GM19395 (cell line): ENCODE results near the gene TSNAX.
A peak's percentile ranks its signal among the peaks of the same experiment; 100 is the strongest.

Experiments
- ATAC-seq: cut with Tn5 transposase; IDR thresholded peaks from one replicate; pipeline ENCODE4 v1.9.1; 2021; ENCODE audit warnings: mild to moderate bottlenecking, moderate library complexity; ENCODE audit not compliant: unreplicated experiment

TSNAX gene

DNA sequence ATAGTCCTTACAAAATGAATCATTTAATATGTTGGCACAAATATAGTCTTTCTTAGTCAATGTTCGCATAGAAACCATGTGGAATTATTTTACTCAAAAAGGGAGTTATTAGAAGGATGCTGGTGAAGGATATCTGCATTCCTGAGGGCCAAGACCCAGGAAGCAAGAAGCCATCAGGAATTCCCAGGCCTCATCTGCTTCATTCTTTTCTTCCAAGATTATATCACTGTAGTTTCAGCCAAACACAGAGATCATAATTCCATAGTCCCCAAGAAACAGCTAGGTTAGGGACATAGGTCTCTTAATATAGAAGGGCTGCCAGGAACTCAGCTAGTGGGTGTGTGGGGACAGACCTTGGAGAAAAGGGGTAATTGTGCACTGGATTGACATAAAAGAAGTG is 69.5 kb downstream of the TSNAX start:
- no peak for ATAC-seq

DNA sequence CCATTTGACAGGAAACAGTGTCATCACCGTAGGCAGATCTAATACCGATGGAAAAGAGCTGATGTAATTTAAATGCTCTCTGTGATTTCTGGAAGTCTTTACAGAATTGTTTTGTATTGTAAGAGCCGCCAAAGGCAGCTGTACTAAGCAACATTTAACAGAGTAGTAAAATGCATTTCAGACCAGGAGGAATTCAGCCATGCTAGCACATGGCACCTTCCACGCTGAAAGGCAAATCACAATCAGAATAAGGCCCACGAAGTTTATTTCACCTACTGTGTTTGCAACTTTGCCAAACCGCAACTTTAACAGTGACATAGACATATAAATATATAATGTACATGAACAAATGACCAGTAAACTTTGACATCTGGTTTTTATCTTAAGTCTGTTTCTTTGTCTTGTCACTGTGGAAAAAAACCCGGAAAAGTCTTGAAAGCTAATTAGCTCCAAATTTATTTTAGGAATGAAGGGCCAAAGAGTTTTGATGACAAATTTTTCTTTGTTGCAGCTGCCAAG is 72.0 kb downstream of the TSNAX start:
- ATAC-seq: no peak

DNA sequence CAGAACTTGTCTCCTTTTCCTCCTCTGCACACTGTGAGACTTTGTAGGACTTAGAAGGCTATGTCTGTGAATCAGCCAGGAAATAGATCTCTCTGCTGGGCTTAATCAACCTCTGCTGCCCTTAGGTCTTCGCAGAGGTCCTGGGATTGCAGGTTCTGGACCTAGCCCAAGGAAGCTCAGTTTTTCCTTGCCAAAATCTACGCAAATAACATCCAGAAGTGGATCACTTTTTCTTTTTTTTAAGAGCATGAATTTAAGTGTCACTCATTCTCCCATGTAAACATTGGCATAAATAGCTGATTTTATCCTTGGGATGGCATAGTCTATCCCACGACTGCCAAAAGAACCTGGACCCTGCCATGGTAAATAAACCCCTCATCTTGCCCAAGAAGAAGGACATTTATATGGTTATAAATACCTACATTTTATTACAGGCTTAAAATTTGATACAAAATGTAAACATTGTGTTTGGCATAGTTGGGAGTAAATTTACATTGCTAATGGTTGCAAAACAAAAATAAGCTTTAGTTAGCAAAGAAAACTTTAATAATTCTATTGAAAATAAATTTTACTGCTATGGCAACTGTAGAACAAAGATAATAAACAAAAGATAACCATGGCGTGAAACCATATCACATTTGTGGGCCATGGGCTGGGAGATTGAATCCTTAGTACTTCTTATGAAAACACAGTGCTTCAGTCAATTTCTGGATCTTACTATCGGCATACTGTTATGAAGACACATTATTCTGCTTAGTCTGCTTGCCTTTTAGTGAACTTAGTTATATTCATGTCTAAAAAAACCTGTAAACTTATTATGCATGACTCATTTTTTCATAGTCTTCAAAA is 73.6 kb downstream of the TSNAX start:
- ATAC-seq: no peak

DNA sequence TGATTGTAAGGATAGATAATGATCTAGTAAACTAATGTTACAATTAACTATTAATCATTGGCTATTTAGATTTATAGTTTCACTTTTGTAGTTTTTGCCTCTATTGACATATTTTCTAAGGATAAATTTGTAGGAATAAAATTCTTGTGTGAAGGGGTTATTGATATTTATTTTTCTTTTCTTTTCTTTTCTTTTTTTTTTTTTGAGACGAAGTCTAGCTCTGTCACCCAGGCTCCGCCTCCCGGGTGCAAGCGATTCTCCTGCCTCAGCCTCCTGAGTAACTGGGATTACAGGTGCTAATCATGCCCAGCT is 74.2 kb downstream of the TSNAX start:
- no peak for ATAC-seq

DNA sequence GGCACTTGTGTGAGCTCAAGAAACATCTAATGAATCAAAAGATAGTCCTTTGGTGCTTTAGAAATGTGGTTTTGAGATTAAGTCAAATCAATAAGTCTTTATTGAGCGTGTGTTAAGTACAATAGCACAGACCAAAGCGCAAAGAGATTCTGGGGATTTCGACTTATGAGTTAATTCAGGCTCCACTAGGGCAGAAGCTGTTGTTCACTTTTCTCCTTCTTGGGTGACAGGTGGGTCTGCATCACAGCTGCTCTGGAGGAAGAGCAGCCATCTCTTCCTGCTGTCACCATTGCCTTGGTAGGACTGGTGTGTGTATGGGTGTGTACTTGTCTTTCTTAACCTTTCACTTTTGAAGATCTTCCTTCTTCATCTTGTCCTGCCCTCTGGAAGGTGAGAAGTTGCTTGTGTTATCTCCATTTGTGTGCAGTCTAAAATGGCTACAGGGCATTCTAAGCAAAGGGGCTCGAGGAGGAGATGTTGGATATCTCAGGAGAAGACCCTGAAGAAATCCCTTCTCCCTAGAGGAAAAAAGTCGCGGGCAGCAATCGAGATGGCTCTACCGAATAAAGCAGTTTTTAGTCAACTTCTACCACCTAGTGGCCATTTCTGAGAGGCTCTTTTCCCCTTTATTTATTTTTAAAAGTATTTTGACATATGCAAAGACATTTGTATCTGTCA is 75.3 kb downstream of the TSNAX start:
- peak; percentile 79 for ATAC-seq

DNA sequence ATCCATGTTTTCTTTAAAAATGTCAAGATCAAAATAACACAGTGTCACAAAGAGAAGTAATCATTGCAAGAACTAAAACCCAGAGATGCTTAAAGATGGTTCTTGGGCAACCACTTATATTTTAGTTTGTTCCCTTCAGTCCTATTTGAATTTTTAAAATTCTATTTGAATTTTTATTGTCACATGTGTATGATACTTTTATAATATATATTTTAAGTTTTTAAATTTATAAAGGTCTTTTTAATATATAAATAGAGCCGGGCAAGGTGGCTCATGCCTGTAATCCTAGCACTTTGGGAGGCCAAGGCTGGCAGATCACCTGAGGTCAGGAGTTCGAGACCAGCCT is 75.8 kb downstream of the TSNAX start:
- ATAC-seq: no peak

DNA sequence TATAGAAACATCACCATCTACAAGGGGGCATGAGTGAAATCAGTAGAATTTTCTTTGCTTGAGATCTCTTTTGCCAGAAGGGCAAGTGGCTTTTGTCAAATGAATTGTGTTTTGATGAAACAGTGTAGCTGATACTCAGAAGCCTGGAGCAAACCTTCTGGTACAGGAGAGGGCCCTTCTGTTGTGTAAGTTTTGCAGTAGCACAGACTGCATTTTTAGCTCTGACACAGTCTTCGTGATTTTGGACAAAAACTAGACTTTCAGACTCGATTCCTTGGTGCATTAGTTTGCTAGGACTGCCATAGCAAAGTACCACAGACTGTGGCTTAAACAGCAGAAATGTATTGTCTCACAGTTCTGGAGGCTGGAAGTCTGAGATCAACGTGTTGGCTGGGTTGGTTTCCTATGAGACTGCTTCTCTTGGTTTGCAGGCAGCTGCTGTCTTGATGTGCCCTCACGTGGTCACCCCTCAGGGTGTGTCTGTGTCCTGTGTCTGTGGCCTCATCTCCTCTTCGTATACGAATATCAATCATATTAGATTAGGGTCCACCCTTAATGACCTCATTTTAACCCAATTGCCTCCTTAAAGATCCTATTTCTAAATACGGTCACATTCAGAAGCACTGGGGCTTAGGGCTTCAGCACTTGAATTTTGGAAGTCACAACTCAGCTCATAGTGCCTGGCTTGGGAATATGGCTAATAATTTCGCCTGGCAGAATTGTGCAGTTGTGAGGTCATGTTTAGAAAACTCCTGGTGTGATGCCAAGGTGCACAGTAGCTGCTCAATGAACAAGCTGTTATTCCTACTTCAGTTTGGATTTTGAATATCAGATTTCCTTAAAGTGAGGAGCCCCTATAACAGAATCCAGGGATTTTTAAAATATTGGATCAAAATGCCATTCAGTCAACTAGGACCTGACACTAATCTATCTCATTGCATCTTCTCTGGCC is 77.0 kb downstream of the TSNAX start:
- ATAC-seq: no peak

DNA sequence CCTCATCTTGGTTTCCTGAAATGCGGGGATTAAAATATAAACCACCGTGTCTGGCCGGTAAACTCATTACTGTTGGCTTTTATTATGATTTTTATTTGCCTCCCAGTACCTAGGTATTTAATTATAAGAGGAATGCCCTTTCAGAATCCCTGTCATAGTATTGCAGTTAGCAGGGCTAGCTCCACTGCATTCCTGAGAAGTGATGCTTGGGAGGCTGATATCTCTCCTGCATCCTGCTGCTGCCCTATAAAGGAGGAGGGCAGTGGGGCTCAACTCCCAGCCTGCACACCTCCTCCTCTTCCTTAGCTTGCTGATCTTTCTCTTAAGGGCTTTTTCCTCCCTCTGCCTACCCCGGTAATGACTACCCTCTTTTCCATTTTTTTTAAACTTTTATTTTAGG is 78.2 kb downstream of the TSNAX start:
- no peak for ATAC-seq

DNA sequence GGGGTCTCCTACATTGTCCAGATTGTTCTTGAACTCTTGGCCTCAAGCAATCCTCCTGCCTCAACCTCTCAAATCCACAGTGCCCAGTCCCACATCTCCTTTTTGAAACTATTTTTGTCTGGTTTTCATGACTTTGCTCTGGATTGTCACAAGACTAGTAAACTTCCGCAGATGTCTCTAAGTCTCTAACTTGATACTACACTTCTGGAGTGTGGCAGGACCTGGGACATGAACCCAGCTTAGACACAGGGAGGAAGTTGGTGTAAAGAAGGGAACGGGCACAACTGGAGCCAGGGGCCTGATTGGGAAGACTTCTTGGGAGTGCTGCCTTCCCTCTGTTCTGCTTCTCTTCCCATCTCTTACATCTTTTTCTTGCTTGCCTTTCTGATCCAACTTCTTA is 81.9 kb downstream of the TSNAX start:
- no peak for ATAC-seq

DNA sequence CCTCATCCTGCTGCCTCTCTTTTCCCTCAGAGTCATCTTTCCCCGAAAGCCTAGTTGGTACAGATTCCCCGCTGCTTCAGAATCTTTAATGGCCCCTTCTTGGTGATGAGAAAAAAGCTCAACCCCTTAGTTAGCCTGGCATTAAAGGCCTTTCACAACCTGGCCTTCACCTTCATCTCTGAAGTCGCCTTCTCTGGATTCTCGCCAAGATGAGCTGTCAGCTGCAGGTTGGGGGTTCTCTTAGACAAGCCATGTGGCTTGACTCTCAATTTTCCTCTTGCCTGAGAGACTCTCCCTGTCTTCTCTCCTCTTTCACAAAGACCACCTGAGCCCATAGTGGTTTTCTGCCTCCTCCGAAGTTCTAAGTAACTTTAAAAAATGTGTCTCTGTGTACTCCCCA is 82.6 kb downstream of the TSNAX start:
- no peak for ATAC-seq

DNA sequence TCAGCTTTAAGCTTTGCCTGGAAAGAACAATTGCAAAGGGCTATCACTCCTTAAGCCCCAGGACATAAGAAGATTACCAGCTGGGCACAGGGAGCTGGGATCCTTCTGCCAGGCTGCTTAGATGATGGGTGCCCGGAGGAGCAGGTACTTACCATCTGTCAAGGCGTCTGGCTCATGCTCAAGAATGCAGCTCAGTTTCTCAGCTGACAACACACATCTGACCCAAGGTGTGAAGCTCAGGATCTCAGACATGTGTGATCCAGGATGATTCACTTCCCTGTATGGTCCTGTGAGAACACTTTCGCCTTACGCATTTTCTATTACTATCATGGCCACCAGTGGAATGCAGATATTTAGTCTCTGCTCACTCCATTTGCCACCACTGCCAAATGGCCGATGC is 83.4 kb downstream of the TSNAX start:
- no peak for ATAC-seq

DNA sequence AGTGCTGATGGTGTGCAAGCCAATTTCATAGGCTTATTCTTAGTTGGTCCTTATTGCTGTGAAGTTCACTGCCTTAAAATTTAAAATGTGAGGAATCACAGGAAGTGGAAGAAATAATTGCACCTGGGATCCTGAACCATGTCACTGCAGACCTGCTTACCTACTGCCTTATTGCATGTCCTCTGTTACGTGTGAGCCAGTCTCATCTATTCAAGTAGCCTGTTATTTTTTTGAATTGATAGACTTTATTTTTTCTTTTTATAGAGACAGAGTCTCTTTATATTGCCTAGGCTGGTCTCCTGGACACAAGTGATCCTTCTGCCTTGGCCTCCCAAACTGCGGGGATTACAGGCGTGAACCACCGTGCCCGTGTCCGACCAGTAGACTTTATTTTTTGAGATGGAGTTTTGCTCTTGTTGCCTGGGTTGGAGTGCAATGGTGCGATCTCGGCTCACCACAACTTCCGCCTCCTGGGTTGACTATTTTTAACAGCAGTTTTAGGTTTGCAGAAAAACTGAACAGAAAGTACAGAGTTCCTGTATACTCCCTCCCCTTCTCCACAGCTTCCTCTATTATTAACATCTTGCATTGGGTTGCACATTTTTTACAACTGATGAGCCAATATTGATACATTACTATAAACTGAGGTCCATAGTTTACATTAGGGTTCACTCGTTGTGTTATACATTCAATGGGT is 84.1 kb downstream of the TSNAX start:
- peak; percentile 99 for ATAC-seq

DNA sequence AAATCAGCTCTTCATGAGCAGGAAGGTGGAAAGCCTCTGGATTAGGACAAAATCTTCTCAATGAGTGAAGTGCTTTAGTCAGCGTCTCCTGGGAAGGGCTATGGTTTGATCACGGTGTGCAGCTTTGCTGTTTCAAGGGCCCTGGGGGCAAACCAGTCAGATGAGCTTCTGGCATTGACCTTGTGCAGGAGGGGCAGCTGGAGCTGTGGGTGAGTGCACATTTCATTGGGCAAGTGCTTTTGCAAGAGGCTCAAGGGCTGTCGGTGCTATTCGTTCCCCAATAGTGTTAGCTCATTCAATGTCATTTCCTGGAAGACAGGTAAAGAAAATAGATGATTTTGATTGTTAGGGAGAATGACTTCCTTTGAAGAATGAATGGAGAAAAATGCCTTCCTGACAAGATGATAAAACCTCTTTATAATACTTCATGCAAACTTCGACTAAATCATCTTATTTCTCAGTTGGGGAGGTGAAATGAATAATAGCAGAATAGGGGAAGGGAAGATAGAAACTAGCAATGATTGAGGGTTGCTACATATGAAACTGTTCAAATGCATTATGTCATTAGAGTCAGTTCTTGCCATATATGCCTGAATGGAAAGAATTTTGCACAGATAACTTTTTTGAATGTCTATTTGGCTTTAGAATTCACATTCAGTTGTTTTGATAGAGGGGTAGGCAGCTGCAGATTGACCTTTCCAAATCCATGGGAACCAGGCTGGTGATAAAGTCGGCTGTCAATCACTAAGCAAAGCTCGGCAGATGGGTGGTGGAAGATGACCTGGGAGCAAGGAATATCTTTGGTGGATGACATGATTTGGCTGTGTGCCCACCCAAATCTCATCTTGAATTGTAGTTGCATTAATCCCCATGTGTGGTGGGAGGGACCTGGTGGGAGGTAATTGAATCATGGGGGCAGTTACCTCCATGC is 85.2 kb downstream of the TSNAX start:
- no peak for ATAC-seq
